Endothelial cell of umbilical vein (primary cell): ENCODE results near the gene ULBP1. TPM values are rescaled to one million over a fixed set of nuclear protein-coding genes. Genes with fewer than 3 reads are reported as not detected.
"Not testable (repeated sequence)": the region's sequence is repeated elsewhere in the genome, so short reads cannot be mapped to it uniquely, and the experiment has no call there.

Experiments used
- BruUV-seq: library from RNA; stranded (reverse); fragments of 400-500 nt; replicated peaks from 2 replicates; lab custom pipeline; 2021; lab: Mats Ljungman, UMichigan
- CTCF ChIA-PET: fragments of 300-600, 350-600 bp; sonication (Branson Sonifier 250); formaldehyde crosslinking; loops from one replicate; lab custom pipeline; 2021; ENCODE audit warnings: antibody characterized with exemption, inconsistent platforms; lab: Charles Lee
- POLR2A ChIA-PET: fragments of 300-600, 350-600 bp; sonication (Branson Sonifier 250); formaldehyde crosslinking; loops from one replicate; lab custom pipeline; 2021; ENCODE audit warnings: antibody characterized with exemption, inconsistent platforms; lab: Charles Lee
- DNase-seq: peaks from one replicate; pipeline ENCODE4 v3.0.0-alpha.2; 2011; ENCODE audit warnings: low read depth, low spot score
- FAIRE-seq: peaks from 2 replicates; lab custom pipeline; 2011; peaks lifted over from hg19 to GRCh38; lab: Jason Lieb, UNC
- H2AFZ ChIP-seq: 2 replicates; pipeline ENCODE4 v1.6.0; 2012; ENCODE audit warnings: low read depth, low read length, control low read depth, inconsistent platforms
- H3K27ac ChIP-seq: 2 replicates; pipeline ENCODE4 v1.5.1; 2011; ENCODE audit warnings: low read depth, mild to moderate bottlenecking, control low read depth, low read length, moderate library complexity; ENCODE audit not compliant: insufficient read depth
- H3K27me3 ChIP-seq, 2 experiments: 2 replicates each; pipeline versions ENCODE4 v1.6.0 to v1.6.1; 2011; ENCODE audit warnings: low read length in 2 of 2, mixed read lengths in 1 of 2; ENCODE audit not compliant: control insufficient read depth in 2 of 2, insufficient read depth in 2 of 2
- H3K36me3 ChIP-seq, 2 experiments: 2 replicates in 1 of 2; 3 replicates in 1 of 2; pipeline ENCODE4 v1.5.1; 2011; ENCODE audit warnings: low read length in 2 of 2, mild to moderate bottlenecking in 1 of 2, moderate library complexity in 1 of 2; ENCODE audit not compliant: control insufficient read depth in 2 of 2, insufficient read depth in 2 of 2; ENCODE audit errors: extremely low read depth in 1 of 2
- H3K4me1 ChIP-seq: 3 replicates; pipeline ENCODE4 v1.5.1; 2011; ENCODE audit warnings: mild to moderate bottlenecking, low read length; ENCODE audit not compliant: control insufficient read depth, insufficient read depth; ENCODE audit errors: extremely low read depth
- H3K4me2 ChIP-seq: 2 replicates; pipeline ENCODE4 v1.6.1; 2011; ENCODE audit warnings: low read length, control low read depth, mixed read lengths; ENCODE audit not compliant: insufficient read depth
- H3K4me3 ChIP-seq, 3 experiments: fragments of 200-600 bp in 1 of 3; sonication (generic), shearing (Covaris generic) in 1 of 3; replicated peaks in 1 of 3; 2 replicates each; pipeline ENCODE4 v1.5.1; 2011 to 2016; ENCODE audit warnings: control low read depth in 3 of 3, low read length in 3 of 3, mild to moderate bottlenecking in 2 of 3, inconsistent platforms in 1 of 3, low read depth in 1 of 3, moderate library complexity in 1 of 3; ENCODE audit not compliant: insufficient read depth in 1 of 3
- H3K79me2 ChIP-seq: 2 replicates; pipeline ENCODE4 v1.6.0; 2012; ENCODE audit warnings: low read length, inconsistent platforms; ENCODE audit not compliant: control insufficient read depth, insufficient read depth
- H3K9ac ChIP-seq: replicated peaks from 2 replicates; pipeline ENCODE3; 2011; ENCODE audit warnings: low read length, control low read depth; ENCODE audit not compliant: insufficient read depth; ENCODE audit errors: extremely low read depth
- H3K9me1 ChIP-seq: replicated peaks from 3 replicates; pipeline ENCODE4 v1.6.0; 2011; ENCODE audit warnings: mild to moderate bottlenecking, low read length; ENCODE audit not compliant: control insufficient read depth, insufficient read depth; ENCODE audit errors: extremely low read depth
- H3K9me3 ChIP-seq: replicated peaks from 2 replicates; pipeline ENCODE4 v1.5.1; 2012; ENCODE audit warnings: low read length, inconsistent platforms; ENCODE audit not compliant: control insufficient read depth, insufficient read depth
- H4K20me1 ChIP-seq: replicated peaks from 2 replicates; pipeline ENCODE3; 2011; ENCODE audit warnings: mild to moderate bottlenecking, low read length; ENCODE audit not compliant: control insufficient read depth, insufficient read depth; ENCODE audit errors: extremely low read depth
- CTCF ChIP-seq, 2 donors: IDR thresholded peaks; 1 replicate in 1 of 2; 2 replicates in 1 of 2; pipeline ENCODE4 v1.5.1; 2011; ENCODE audit warnings: low read length in 2 of 2, mild to moderate bottlenecking in 2 of 2, moderate library complexity in 2 of 2, control low read depth in 1 of 2, inconsistent platforms in 1 of 2, low read depth in 1 of 2; ENCODE audit not compliant: insufficient read depth in 1 of 2; ENCODE audit errors: extremely low read depth in 1 of 2
- FOS ChIP-seq: IDR thresholded peaks from 2 replicates; pipeline ENCODE4 v1.6.1; 2011; ENCODE audit warnings: mild to moderate bottlenecking, low read length, moderate library complexity, borderline replicate concordance; ENCODE audit not compliant: insufficient read depth
- dilution Hi-C: fragments of 300-500 bp; cut with MboI; formaldehyde crosslinking; loops from one replicate; pipeline ENCODE4 v1.15.0; 2019; ENCODE audit warnings: low sequenced_read_pairs; ENCODE audit not compliant: extremely low pct_ligation_motif_present
- intact Hi-C: fragments of 100-400 bp; cut with micrococcal nuclease; formaldehyde crosslinking; loops from one replicate; pipeline ENCODE4 v1.10.0; 2022
- polyA plus RNA-seq, 4 experiments: library from polyadenylated mRNA; depleted of rRNA in 3 of 4; stranded (reverse) in 3 of 4; unstranded in 1 of 4; fragments of >200 nt; gene quantifications; 2 replicates each; pipeline versions ENCODE4 v1.2.1 to v1.2.3, GENCODE V29; 2011 to 2012; ENCODE audit warnings: missing spikeins in 1 of 4
- total RNA-seq: library from RNA; stranded (reverse); gene quantifications from 2 replicates; pipeline ENCODE4 v1.2.3, GENCODE V29; 2021

ULBP1 gene
- total and polyA plus RNA-seq, 2 donors (not counting 3 experiments of a cell fraction or from before 2014, with no cell fraction given), result 0.33 to 1.4 TPM

DNA sequence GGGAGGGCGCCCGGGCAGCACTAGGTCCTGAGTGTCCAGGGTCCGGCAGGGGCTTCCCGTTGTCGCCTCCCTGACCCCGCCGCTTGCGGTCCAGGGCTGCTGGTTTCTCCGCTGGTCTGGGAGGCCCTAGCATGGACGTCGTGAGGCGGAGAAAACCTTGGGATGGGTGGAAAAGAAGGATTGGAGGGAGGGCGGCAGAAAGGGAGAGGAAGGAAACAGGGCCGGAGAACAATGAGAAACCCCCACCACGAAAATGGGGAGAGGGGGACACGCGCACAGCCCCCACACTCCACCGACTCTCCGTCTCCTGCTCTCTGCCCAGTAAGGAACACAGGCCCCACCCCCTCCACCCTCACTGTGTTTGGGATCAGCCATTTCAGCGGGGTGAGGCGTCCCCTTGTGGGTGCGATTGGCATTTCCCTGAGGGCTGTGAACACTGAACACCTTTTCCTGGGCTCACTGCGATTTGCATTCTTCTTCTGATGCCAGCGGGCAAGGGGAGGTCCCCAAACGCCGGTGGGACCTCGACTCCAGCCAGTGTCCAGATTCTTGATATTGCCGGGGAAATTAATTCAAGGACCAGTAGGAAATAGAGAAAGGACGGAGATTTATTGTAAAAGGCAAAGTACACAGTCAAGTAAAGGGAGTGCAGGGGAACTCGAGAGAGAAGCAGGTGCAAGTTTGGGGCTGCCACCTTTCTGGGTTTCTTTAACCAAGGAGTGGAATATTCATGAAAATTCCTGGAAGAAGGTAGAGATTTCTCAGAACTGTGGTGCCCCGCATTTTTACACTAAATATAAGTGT is 37.6 kb upstream of the ULBP1 start:
- dilution Hi-C loops, result no loop called here
- Histone ChIP-seq H3K9me1 (no peaks in the 10 kb centered on the region), H3K27me3 (peaks cover 20 to 21% of the 10 kb centered on the region in 2 experiments), H4K20me1 (no peaks in the 10 kb centered on the region), H3K36me3 (no peaks in the 10 kb centered on the region), H3K4me2 (peak overlapping the region; percentile 41), H3K9ac (peak overlapping the region; percentile 30), H3K79me2 (no peaks in the 10 kb centered on the region), H3K9me3 (no peaks in the 10 kb centered on the region), H3K4me3 (peak overlapping the region; percentile 19 to 47 (median 45)), H2AFZ (peak overlapping the region; percentile 92), H3K4me1 (peaks cover 4% of the 10 kb centered on the region), H3K27ac (no peak overlapping the region)
- ChIA-PET POLR2A (no interaction called here), CTCF (interaction anchor here (0.6 to 2.5 kb wide), 8 partner anchors 22 to 145 kb away, joined by 3 to 30 read pairs (median 4); no protein-coding TSS in a partner anchor)
- peak; percentile 91 for FAIRE-seq
- DNase-seq, result peak; percentile 80
- intact Hi-C loops, result loop anchor here (1.0 to 10.0 kb wide), 7 partner anchors 61 to 901 kb away; partner anchors contain the start of genes NUP43 and PPIL4
- no TSS peak for BruUV-seq
- no peak for TF ChIP-seq FOS
- peak; percentile 72 to 91 for TF ChIP-seq CTCF (IDR thresholded peaks at IDR 0.05; ENCODE audit: extremely low read depth in 1 of 2, insufficient read depth in 1 of 2, low read depth in 1 of 2, low read length in 2 of 2)

DNA sequence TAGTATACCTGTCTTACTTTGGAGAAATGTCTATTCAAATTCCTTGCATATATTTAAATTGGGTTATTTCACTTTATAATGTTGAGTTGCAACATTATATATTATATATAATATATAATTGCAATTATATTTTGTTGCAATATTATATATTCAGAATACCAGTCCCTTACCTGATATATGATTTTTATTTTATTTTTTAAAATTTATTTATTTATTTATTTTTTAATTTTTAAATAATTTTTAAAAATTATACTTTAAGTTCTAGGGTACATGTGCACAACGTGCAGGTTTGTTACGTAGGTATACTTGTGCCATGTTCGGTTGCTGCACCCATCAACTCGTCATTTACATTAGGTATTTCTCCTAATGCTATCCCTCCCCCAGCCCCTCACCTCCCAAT is 36.7 kb upstream of the ULBP1 start:
- dilution Hi-C loops, H4K20me1 ChIP-seq, H3K4me3 ChIP-seq, H3K79me2 ChIP-seq, H3K4me1 ChIP-seq, H3K9me3 ChIP-seq, H3K4me2 ChIP-seq, POLR2A ChIA-PET, BruUV-seq, H3K36me3 ChIP-seq, DNase-seq, H3K27ac ChIP-seq, H3K9me1 ChIP-seq, FAIRE-seq, H2AFZ ChIP-seq, H3K9ac ChIP-seq: not testable (repeated sequence)
- CTCF ChIA-PET, result interaction anchor here (0.6 to 1.0 kb wide), 4 partner anchors 80 to 144 kb away, joined by 3 to 4 read pairs (median 4); no protein-coding TSS in a partner anchor
- H3K27me3 ChIP-seq, result peaks cover 23 to 24% of the 10 kb centered on the region in 2 experiments
- intact Hi-C loops, result loop anchor here (2.0 to 10.0 kb wide), 2 partner anchors 380 to 902 kb away; partner anchors contain the start of gene PPIL4
